ENCODE results near the gene UBAC2.

The UBAC2 gene

GRCh38 chr13:99304541-99304940 lies 103.9 kb downstream of the UBAC2 start:
- no peak for ATAC-seq (ENCODE audit: low read depth)
- Histone ChIP-seq H3K27ac (ENCODE audit: poor library complexity, severe bottlenecking) (no peak overlapping the region), H3K36me3 (ENCODE audit: low read depth) (no peaks in the 10 kb centered on the region), H3K4me3 (ENCODE audit: severe bottlenecking) (no peak overlapping the region), H3K4me1 (ENCODE audit: insufficient read depth, poor library complexity, severe bottlenecking) (peaks cover 2% of the 10 kb centered on the region), H3K9me3 (ENCODE audit: severe bottlenecking) (no peaks in the 10 kb centered on the region), H3K27me3 (ENCODE audit: insufficient read depth, poor library complexity, severe bottlenecking) (no peaks in the 10 kb centered on the region)
- DNase-seq (ENCODE audit: low spot score) = no peak
- TF ChIP-seq, protein P1, sequence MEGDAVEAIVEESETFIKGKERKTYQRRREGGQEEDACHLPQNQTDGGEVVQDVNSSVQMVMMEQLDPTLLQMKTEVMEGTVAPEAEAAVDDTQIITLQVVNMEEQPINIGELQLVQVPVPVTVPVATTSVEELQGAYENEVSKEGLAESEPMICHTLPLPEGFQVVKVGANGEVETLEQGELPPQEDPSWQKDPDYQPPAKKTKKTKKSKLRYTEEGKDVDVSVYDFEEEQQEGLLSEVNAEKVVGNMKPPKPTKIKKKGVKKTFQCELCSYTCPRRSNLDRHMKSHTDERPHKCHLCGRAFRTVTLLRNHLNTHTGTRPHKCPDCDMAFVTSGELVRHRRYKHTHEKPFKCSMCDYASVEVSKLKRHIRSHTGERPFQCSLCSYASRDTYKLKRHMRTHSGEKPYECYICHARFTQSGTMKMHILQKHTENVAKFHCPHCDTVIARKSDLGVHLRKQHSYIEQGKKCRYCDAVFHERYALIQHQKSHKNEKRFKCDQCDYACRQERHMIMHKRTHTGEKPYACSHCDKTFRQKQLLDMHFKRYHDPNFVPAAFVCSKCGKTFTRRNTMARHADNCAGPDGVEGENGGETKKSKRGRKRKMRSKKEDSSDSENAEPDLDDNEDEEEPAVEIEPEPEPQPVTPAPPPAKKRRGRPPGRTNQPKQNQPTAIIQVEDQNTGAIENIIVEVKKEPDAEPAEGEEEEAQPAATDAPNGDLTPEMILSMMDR (IDR thresholded peaks at IDR 0.05; ENCODE audit: poor library complexity, severe bottlenecking) = no peak

- H3K27me3 ChIP-seq (ENCODE audit: insufficient read depth, poor library complexity, severe bottlenecking) = no peaks in the 10 kb centered on the region
- no peaks in the 10 kb centered on the region for H3K9me3 ChIP-seq (ENCODE audit: severe bottlenecking)
- no peak for DNase-seq (ENCODE audit: low spot score)
- no peak overlapping the region for H3K4me3 ChIP-seq (ENCODE audit: severe bottlenecking)
- no peak overlapping the region for H3K27ac ChIP-seq (ENCODE audit: poor library complexity, severe bottlenecking)
- no peaks in the 10 kb centered on the region for H3K36me3 ChIP-seq (ENCODE audit: low read depth)
- ATAC-seq (ENCODE audit: low read depth) = no peak
- peaks cover 2% of the 10 kb centered on the region for H3K4me1 ChIP-seq (ENCODE audit: insufficient read depth, poor library complexity, severe bottlenecking)
- TF ChIP-seq, protein P1 (IDR thresholded peaks at IDR 0.05; ENCODE audit: poor library complexity, severe bottlenecking) = no peak
These were observed 104.5 kb downstream of the UBAC2 start for GRCh38 chr13:99305158-99305557.

DNA sequence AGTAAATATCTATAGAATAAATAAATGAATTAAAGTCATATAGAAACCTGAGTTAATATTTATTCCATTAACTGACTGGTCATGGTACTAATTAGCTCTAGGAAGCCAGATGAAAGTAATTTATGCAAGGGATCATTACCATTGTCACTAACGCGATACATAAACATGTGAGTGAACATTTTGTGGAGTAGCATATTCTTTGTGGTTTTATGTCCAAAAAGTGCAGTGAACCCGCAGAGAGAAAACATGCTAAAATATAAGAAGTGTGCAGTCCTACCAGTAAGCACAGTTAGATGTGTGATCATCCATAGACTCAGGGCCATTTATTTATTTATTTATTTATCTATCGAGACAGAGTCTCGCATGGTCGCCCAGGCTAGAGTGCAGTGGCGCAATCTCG lies 104.9 kb downstream of the UBAC2 start:
- no peaks in the 10 kb centered on the region for H3K9me3 ChIP-seq (ENCODE audit: severe bottlenecking)
- DNase-seq (ENCODE audit: low spot score) (no peak), ATAC-seq (ENCODE audit: low read depth) (no peak)
- peaks cover 2% of the 10 kb centered on the region for H3K4me1 ChIP-seq (ENCODE audit: insufficient read depth, poor library complexity, severe bottlenecking)
- TF ChIP-seq, protein P1 (IDR thresholded peaks at IDR 0.05; ENCODE audit: poor library complexity, severe bottlenecking) = no peak
- H3K36me3 ChIP-seq (ENCODE audit: low read depth) = no peaks in the 10 kb centered on the region
- no peak overlapping the region for H3K27ac ChIP-seq (ENCODE audit: poor library complexity, severe bottlenecking)
- no peak overlapping the region for H3K4me3 ChIP-seq (ENCODE audit: severe bottlenecking)
- no peaks in the 10 kb centered on the region for H3K27me3 ChIP-seq (ENCODE audit: insufficient read depth, poor library complexity, severe bottlenecking)

DNA sequence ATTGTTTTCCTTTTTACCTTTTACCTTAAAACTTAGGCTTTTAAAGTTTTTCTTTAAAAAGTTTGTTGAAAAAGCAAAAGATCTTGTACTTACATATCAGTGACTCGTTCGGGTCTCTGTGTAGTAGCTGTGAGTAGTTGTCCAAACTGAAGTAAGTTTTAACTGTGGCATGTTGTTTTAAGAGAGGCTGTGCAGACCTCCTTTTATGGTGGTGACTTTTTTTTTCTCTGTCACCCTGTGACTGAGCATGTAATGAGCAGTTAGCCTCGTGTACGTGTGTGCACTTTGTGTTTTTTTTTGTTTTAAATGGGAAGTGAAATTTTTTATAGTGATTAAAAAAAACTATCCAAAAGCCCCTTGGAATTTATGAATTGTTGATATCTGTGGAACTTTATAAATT lies 106.6 kb downstream of the UBAC2 start, which contains the start of gene GPR183:
TSS of gene GPR183 (minus strand) at position 153 of the 400 bp plus-strand sequence. CDS start 11,254 bp downstream, outside the sequence.
- DNase-seq (ENCODE audit: low spot score) (no peak), ATAC-seq (ENCODE audit: low read depth) (peak; percentile 26; the same call in 1 of the 3 replicates)
- Histone ChIP-seq H3K4me3 (ENCODE audit: severe bottlenecking) (no peak within 1 kb of the TSS), H3K9me3 (ENCODE audit: severe bottlenecking) (no peaks in the 10 kb centered on the region), H3K27ac (ENCODE audit: poor library complexity, severe bottlenecking) (no peak within 1 kb of the TSS), H3K36me3 (ENCODE audit: low read depth) (no peaks in the 10 kb centered on the region), H3K4me1 (ENCODE audit: insufficient read depth, poor library complexity, severe bottlenecking) (peaks cover 2% of the 10 kb centered on the region), H3K27me3 (ENCODE audit: insufficient read depth, poor library complexity, severe bottlenecking) (no peaks in the 10 kb centered on the region)
- TF ChIP-seq, protein P1 (IDR thresholded peaks at IDR 0.05; ENCODE audit: poor library complexity, severe bottlenecking) = no peak

DNA sequence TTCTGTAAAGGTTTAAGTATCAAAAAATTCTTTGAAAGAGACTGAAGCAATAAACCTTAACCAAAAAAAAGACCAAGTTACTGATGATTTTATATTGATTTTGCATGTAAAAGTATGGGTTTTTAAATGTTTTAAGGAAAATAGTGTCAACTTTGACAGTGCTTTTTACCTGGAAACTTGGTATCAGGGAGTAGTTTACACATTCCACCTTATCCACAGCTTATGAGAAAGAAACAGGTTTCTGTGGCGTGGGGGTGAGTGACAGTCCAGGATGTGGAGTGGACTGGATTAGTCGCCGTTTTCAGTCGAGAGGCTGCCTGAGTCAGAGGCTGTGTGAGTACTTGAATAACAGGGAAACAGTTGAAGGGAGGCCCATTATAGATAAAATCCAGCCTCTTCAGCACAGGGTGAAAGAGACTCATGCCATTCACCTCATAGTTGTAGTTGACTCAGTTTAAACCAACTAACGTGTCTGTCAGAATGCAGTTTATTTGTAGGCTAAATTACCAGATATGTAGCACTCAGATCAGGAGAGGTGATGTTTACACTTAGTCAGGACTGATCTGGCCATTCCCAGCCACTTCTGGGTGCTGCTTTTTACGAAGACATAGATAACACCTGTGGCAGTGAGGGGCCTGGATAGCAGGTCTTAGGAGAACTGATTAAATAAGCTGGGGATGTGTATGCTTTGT lies 107.1 kb downstream of the UBAC2 start:
- no peaks in the 10 kb centered on the region for H3K9me3 ChIP-seq (ENCODE audit: severe bottlenecking)
- ATAC-seq (ENCODE audit: low read depth) (peak; percentile 88), DNase-seq (ENCODE audit: low spot score) (no peak)
- H3K27me3 ChIP-seq (ENCODE audit: insufficient read depth, poor library complexity, severe bottlenecking) = no peaks in the 10 kb centered on the region
- H3K4me1 ChIP-seq (ENCODE audit: insufficient read depth, poor library complexity, severe bottlenecking) = peaks cover 2% of the 10 kb centered on the region
- no peaks in the 10 kb centered on the region for H3K36me3 ChIP-seq (ENCODE audit: low read depth)
- TF ChIP-seq, protein P1 (IDR thresholded peaks at IDR 0.05; ENCODE audit: poor library complexity, severe bottlenecking) = no peak
- no peak overlapping the region for H3K27ac ChIP-seq (ENCODE audit: poor library complexity, severe bottlenecking)
- no peak overlapping the region for H3K4me3 ChIP-seq (ENCODE audit: severe bottlenecking)
